Neural progenitor cell (in vitro differentiated cells): ENCODE data around the gene TRIM23.

Experiments
- EZH2 ChIP-seq: fragments of 200-600 bp; sonication (generic); IDR thresholded peaks from 2 replicates; pipeline ENCODE4 v1.6.1; 2017; ENCODE audit warnings: antibody characterized with exemption, mild to moderate bottlenecking, moderate library complexity
- TF ChIP-seq, protein P1 (sequence below): fragments of 200-600 bp; sonication (generic); IDR thresholded peaks from 2 replicates; pipeline ENCODE4 v1.5.1; 2017; ENCODE audit warnings: antibody characterized with exemption, mild to moderate bottlenecking

DNA sequence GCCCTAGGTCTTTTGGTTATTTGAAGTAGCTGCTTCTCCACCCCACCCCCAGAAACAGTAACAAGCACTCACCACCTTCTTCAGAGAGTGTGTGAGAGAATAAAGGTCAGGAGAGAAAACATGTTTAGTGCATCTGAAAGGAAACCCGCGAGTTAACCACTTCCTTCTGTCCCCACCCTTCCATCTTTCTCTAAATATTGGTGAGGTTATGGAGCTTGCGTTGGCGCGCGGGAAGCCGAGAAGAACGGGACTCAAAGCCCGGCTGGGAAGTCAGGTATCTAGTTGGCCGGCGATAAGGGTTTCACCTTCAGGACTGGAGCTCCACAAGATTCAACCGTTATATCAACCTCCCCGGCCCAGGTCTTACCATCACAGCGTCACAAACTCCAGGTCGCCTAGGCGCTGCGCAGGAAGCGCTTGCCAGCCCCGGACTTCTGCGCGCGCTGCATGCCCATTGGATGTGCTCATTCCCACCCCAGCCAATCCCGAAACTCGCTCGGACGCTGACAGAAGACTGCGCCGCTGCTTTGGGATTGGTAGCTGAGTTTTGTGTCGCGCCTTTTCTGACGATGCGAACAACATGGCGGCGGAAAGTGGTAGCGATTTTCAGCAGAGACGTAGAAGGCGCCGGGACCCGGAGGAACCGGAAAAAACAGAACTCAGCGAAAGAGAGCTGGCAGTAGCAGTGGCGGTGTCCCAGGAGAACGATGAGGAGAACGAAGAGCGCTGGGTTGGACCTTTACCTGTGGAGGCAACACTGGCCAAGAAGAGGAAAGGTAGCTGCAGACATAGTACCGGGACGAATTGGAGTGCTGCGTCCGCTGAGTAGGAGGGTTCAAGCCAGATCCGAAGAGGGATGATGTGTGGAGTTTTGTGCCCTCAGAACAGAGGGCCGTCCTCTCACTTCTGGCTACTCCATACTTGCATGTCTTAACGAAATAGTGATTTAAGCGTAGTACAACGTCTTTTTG is 61.1 kb downstream of the TRIM23 start, which contains the start of the genes CENPK and PPWD1:
- TF ChIP-seq EZH2: no peak
- TF ChIP-seq, protein P1, sequence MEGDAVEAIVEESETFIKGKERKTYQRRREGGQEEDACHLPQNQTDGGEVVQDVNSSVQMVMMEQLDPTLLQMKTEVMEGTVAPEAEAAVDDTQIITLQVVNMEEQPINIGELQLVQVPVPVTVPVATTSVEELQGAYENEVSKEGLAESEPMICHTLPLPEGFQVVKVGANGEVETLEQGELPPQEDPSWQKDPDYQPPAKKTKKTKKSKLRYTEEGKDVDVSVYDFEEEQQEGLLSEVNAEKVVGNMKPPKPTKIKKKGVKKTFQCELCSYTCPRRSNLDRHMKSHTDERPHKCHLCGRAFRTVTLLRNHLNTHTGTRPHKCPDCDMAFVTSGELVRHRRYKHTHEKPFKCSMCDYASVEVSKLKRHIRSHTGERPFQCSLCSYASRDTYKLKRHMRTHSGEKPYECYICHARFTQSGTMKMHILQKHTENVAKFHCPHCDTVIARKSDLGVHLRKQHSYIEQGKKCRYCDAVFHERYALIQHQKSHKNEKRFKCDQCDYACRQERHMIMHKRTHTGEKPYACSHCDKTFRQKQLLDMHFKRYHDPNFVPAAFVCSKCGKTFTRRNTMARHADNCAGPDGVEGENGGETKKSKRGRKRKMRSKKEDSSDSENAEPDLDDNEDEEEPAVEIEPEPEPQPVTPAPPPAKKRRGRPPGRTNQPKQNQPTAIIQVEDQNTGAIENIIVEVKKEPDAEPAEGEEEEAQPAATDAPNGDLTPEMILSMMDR: no peak
